Measurements from ENCODE around the gene CHRM4.

CHRM4 gene

GRCh38 chr11:46391578-46392420 is at the start of gene CHRM4:
Gene CHRM4 (minus strand): TSS chr11:46391776. CDS start chr11:46386557, 5,219 bp downstream.
- TF ChIP-seq, protein P1, sequence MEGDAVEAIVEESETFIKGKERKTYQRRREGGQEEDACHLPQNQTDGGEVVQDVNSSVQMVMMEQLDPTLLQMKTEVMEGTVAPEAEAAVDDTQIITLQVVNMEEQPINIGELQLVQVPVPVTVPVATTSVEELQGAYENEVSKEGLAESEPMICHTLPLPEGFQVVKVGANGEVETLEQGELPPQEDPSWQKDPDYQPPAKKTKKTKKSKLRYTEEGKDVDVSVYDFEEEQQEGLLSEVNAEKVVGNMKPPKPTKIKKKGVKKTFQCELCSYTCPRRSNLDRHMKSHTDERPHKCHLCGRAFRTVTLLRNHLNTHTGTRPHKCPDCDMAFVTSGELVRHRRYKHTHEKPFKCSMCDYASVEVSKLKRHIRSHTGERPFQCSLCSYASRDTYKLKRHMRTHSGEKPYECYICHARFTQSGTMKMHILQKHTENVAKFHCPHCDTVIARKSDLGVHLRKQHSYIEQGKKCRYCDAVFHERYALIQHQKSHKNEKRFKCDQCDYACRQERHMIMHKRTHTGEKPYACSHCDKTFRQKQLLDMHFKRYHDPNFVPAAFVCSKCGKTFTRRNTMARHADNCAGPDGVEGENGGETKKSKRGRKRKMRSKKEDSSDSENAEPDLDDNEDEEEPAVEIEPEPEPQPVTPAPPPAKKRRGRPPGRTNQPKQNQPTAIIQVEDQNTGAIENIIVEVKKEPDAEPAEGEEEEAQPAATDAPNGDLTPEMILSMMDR (IDR thresholded peaks at IDR 0.05) = peak; percentile 51

DNA sequence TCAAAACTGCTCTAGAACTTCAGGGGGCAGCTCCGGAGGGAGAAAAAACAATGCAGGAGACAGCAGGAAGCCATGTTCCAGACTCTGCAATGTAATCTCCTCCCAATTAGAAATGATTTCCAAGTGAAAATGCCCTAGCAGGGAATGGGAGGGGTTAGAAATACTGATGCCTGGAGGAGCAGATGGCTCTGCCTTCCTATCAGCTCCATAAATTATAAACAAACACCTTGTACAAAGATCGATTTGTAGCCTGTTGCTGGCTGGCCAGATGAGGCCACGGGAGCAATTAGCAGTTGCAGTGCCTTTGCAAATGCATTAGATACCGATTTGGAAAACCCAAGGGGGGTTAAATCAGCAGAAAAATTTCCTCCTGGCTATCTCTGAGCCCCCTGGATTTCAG is 46.6 kb upstream of the CHRM4 start:
- TF ChIP-seq, protein P1 (IDR thresholded peaks at IDR 0.05) = no peak

GRCh38 chr11:46437122-46437689 is 45.6 kb upstream of the CHRM4 start:
- TF ChIP-seq, protein P1 (IDR thresholded peaks at IDR 0.05) = no peak

GRCh38 chr11:46436113-46436512 is 44.5 kb upstream of the CHRM4 start:
- TF ChIP-seq, protein P1 (IDR thresholded peaks at IDR 0.05) = no peak

DNA sequence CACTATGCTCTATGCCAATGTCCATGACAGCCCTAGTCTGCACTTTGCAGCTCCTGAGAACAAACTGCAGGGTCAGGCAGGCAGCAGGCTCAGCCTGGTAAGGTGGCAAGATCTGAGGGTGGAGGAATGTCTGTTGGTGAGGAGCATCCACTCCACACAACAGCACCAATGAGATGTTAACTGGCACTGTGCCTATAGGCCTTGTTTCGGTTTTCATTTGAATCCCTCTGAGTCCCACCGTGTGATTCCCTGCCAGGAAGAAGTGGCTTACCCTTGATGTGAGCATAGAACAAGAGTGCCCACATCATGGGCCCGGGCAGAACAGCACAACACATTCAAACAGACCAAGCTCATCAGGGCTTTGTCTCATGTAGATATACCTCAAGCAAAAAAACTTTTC is 44.1 kb upstream of the CHRM4 start:
- TF ChIP-seq, protein P1 (IDR thresholded peaks at IDR 0.05) = no peak

DNA sequence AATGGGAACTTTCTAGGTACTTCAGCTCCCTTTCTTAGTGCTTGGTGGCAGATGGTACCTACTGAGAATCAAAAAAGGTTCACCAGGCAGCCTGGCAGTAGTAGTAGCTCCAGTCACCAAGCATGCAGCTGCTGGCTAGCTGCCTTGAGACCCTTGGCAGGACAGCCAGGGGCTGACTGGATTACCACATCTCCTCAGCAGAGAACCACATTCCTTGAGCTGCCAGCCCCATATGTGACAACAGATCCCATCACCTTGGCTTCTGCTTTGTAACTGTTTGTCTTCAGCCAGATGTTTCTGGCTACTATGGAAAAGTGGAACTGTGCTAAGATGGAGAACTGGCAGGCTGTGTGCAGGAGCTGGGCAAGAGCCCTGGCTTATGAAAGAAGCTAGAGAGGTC is 39.6 kb upstream of the CHRM4 start:
- TF ChIP-seq, protein P1 (IDR thresholded peaks at IDR 0.05) = no peak

DNA sequence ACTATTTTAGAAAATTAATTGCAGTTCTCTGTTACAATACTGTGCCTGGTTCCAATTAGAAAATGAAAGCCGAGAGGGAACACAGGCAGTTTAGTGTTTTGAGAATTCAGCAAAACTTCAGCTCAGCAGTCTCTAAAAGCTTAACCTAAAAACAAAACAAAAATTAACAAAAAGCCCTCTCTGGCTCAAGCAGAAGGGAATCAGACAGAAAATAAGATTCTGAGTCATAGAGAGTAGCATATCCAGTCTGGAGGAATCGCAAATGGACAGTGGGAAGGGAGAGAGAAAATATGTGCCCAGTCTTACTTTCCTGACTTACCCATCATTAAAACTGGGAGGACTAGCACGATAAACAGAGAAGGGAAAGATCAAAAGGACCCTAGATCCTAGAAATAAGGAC is 38.1 kb upstream of the CHRM4 start:
- TF ChIP-seq, protein P1 (IDR thresholded peaks at IDR 0.05) = no peak

Measured in LNCAP (cell line).